Activated naive CD4-positive, alpha-beta T cell treated with anti-CD3 and anti-CD28 coated beads, Interleukin-2, amount 50 U/mL, for 16 hours (primary cell): ENCODE measurements around the gene STMND1.

ENCODE experiments used
- DNase-seq: peaks from one replicate; pipeline ENCODE4 v3.0.0-alpha.2; 2020

Gene STMND1

DNA sequence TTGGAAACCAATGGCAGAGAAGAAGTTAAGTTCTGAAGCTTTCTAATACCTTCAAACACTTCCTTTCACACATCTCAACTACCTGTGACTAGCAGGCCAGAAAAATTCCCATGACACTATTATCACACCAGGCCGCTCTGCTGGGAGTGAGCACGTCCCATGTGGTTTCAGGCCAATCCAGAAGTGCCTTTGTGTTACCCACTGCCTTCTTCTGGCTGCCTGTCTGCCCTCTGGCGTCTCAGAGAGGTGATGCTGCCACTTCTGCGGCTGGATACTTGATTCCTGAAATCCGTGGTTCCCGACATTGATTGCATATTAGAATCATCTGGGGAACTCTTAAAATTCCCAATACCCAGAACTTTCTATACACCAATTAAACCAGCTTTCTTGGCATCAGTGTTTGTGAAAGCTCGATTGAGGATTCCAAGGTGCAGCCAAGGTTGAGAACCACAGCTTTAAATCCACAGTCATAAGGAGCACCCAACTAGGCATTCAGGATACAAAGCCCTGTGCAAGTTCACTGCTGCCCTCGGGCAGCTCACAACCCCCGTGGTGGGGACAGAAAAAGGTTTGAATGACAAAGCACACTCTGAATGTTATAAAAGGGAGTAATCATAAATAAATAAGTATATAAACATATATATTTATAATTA, 65.6 kb downstream of the STMND1 start:
- no peak for DNase-seq

GRCh38 chr6:17169291-17169690, 67.4 kb downstream of the STMND1 start:
- DNase-seq: no peak

GRCh38 chr6:17169711-17170110, 67.9 kb downstream of the STMND1 start:
- no peak for DNase-seq

GRCh38 chr6:17172836-17173470, 71.1 kb downstream of the STMND1 start:
- DNase-seq: no peak

DNA sequence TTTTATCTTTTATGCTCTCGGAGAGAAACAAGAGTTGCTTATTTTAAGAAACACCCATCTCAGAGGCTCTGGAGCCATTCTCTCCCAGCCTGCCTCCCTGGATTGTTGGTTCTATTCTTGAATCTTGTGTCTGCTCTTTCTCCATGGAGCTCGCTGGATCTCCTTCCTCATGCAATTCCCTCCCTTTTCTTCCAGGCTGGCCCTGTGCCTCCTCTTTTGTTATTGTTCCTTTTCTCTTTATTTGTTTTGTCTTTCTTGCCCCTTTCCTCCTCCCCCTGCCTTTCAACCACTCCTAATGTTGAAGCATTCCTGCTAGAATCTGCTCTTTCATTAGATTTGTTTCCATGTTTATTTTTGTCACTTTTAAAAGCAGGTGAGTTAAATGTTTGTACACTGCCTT, 76.5 kb downstream of the STMND1 start:
- DNase-seq: no peak

DNA sequence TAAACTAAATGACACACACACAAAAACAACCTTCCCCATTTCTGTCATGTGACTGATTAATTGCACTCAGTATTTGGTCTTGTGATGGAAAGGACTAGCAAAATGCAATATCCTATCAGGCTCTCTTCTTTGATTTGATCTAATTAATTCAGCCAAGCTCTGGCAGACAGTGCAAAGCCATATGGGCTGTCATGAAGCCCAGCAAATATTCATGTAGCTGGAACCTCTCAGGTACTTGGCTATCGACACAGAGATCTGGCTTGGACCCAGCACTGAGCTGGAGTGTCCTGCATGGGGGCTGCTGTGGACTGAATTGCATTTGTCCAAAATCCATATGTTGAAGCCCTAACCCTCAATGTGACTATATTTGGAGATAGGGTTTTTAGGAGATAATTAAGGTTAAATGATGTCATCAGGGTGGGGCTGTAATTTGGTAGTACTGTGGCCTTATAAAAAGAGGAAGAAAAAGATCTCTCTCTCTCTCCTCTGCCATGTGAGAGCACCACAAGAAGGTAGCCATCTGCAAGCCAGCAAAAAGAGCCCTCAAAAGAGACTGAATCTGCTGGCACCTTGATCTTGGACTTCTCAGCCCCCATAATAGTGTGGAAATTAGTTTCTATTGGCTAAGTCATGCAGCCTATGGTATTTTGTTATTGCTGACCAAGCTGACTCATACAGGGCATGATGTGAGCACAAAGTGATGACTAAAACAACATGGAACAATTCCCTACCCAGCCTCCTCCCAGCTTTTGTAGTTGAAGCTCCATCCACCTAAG, 77.1 kb downstream of the STMND1 start:
- DNase-seq: no peak

GRCh38 chr6:17179530-17180073, 77.8 kb downstream of the STMND1 start:
- no peak for DNase-seq
